Measurements from ENCODE around the gene VSIG10L2.

DNA sequence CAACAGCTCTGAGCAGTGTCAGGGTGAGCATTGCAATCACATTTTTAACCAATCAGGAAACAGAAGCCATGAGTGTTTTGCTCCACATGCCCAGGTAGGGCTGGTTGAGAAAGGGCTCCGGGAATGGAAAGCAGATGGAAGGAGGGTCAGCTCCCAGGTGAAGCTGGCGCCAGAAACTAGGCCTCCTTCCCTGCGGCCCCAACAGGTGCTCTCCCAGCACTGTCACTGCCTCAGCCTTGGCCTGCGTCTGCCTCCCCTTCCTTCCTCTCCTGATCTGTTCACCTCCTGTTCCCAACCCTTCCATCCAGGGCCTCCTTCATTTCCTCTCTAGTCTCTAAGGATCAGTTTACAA, 4.6 kb upstream of the VSIG10L2 start:
- TF ChIP-seq ZFX (IDR thresholded peaks at IDR 0.05) (no peak), POLR2A (IDR thresholded peaks at IDR 0.05; ENCODE audit: borderline replicate concordance, extremely low read depth, insufficient read depth, insufficient read length) (no peak)
